A549 (cell line): ENCODE data around the gene TRERF1. TPM values are rescaled to one million over a fixed set of nuclear protein-coding genes. Genes with fewer than 3 reads are reported as not detected.

Source experiments
- ATAC-seq, 2 experiments: fragments of 200-7000 bp in 1 of 2; fragments of >200 bp in 1 of 2; cut with Nextera tagmentation in 1 of 2; cut with Tn5 transposase in 1 of 2; 3 replicates each; pipeline versions ENCODE4 v1.8.0 to v1.9.1; 2018 to 2020; ENCODE audit warnings: mild to moderate bottlenecking in 1 of 2, moderate library complexity in 1 of 2
- CTCF ChIA-PET: fragments of 300-600 bp; sonication (Branson Sonifier 250); formaldehyde crosslinking; extraction: SDS; loops from one replicate; lab custom pipeline; 2021; ENCODE audit warnings: antibody characterized with exemption, inconsistent platforms; lab: Yijun Ruan, JAX
- POLR2A ChIA-PET: fragments of 350-600 bp; formaldehyde crosslinking; extraction: SDS; loops from one replicate; lab custom pipeline; 2021; ENCODE audit warnings: antibody characterized with exemption, inconsistent platforms; lab: Yijun Ruan, JAX
- DNase-seq, 2 experiments: peaks; one replicate each; pipeline versions ENCODE4 v3.0.0 to v3.0.0-alpha.2; 2011 to 2016; ENCODE audit warnings: low read depth in 1 of 2, low spot score in 1 of 2
- FAIRE-seq: peaks from 2 replicates; lab custom pipeline; 2011; peaks lifted over from hg19 to GRCh38; lab: Jason Lieb, UNC
- H3K27ac ChIP-seq, 2 experiments: fragments of >200 bp; sonication (Bioruptor Twin); formaldehyde crosslinking; 3 replicates each; pipeline ENCODE4 v1.5.1; 2016 to 2017
- H3K4me1 ChIP-seq: fragments of >200 bp; sonication (Bioruptor Twin); formaldehyde crosslinking; 3 replicates; pipeline ENCODE4 v1.6.1; 2016
- H3K4me2 ChIP-seq: fragments of >200 bp; sonication (Bioruptor Twin); formaldehyde crosslinking; 3 replicates; pipeline ENCODE4 v1.6.1; 2016
- H3K4me3 ChIP-seq: fragments of >200 bp; sonication (Bioruptor Twin); formaldehyde crosslinking; 3 replicates; pipeline ENCODE4 v1.5.1; 2016
- H3K9me3 ChIP-seq: fragments of >200 bp; sonication (Bioruptor Twin); formaldehyde crosslinking; 3 replicates; pipeline ENCODE4 v1.6.1; 2016
- BCL3 ChIP-seq: fragments of >200 bp; sonication (Bioruptor Twin); formaldehyde crosslinking; IDR thresholded peaks from 3 replicates; pipeline ENCODE4 v1.6.1; 2016
- BHLHE40 ChIP-seq: IDR thresholded peaks from 2 replicates; pipeline ENCODE4 v1.6.1; 2012; ENCODE audit warnings: low read depth, low read length, inconsistent platforms
- CBX8 ChIP-seq: fragments of 200-600 bp; sonication (generic); IDR thresholded peaks from 2 replicates; pipeline ENCODE4 v1.6.1; 2016
- CEBPB ChIP-seq, 2 experiments: fragments of >200 bp in 1 of 2; sonication (Bioruptor Twin) in 1 of 2; formaldehyde crosslinking in 1 of 2; IDR thresholded peaks; 2 replicates each; pipeline ENCODE4 v1.6.1; 2012 to 2016
- EHF ChIP-seq: fragments of 250-450 bp; sonication (Bioruptor Pico); IDR thresholded peaks from 2 replicates; pipeline ENCODE4 v1.5.0; 2020; ENCODE audit warnings: mild to moderate bottlenecking
- HES2 ChIP-seq: fragments of >200 bp; sonication (Bioruptor Twin); formaldehyde crosslinking; IDR thresholded peaks from 2 replicates; pipeline ENCODE4 v1.6.1; 2016
- NFE2L2 ChIP-seq: fragments of 150-350 bp; conservative IDR thresholded peaks from 2 replicates; pipeline ENCODE4 v1.6.1; 2014; ENCODE audit warnings: low read length
- RAD21 ChIP-seq, 2 experiments: fragments of >200 bp in 1 of 2; sonication (Bioruptor Twin) in 1 of 2; formaldehyde crosslinking in 1 of 2; IDR thresholded peaks in 1 of 2; conservative IDR thresholded peaks in 1 of 2; 2 replicates in 1 of 2; 3 replicates in 1 of 2; pipeline ENCODE4 v1.6.1; 2012 to 2018; ENCODE audit warnings: inconsistent platforms in 1 of 2
- RNF2 ChIP-seq: fragments of 200-600 bp; sonication (generic); IDR thresholded peaks from 2 replicates; pipeline ENCODE4 v1.6.1; 2016; ENCODE audit warnings: low read depth, mild to moderate bottlenecking, antibody characterized with exemption, moderate library complexity, borderline replicate concordance
- SMC3 ChIP-seq: fragments of >200 bp; sonication (Bioruptor Twin); formaldehyde crosslinking; IDR thresholded peaks from 3 replicates; pipeline ENCODE4 v1.6.1; 2018; ENCODE audit warnings: inconsistent platforms
- WGBS: methylation state at CpG from one replicate; pipeline ENCODE4 v1.1.6; 2017; ENCODE audit errors: missing lambda C conversion rate; 5-methylcytosine and 5-hydroxymethylcytosine counted together
- polyA plus RNA-seq, 4 experiments: library from polyadenylated mRNA; depleted of rRNA in 3 of 4; stranded (reverse); fragments of >200 nt; fragmentation: RNase III in 1 of 4; extraction: RNeasy Plus Mini Kit Qiagen cat#74134 plus additional on column Dnase treatment in 1 of 4; gene quantifications; 2 replicates in 3 of 4; 3 replicates in 1 of 4; pipeline ENCODE4 v1.2.3, GENCODE V29; 2011 to 2017
- TF ChIP-seq, protein P1 (sequence below): fragments of >200 bp; sonication (Bioruptor Twin); formaldehyde crosslinking; IDR thresholded peaks from 3 replicates; pipeline ENCODE4 v1.5.1; 2016

The TRERF1 gene
- polyA plus RNA-seq, 2 of the 4 experiments (the other 2 are of a cell fraction), result 2.4 to 3.5 TPM

DNA sequence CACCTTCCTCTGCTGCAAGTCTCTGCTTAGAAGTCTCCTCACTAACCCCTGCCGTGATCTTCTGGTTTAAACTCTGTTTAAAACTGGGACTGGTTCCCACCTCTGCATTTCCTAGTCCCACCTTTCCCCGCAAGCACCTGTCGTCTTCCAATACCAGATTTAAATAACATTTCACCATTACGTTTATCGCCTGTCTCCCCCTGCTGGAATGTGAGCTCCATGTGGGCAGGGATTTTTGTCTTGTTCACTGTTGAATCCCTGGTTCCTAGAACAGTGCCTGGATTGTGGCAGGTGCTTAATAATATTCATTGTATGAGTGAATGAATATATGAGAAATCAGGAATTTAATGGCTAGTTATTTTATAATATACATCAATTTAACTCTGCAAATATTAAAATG, 275.9 kb downstream of the TRERF1 start:
- H3K9me3 ChIP-seq, result no peaks in the 10 kb centered on the region
- no peak overlapping the region for H3K4me3 ChIP-seq
- H3K4me1 ChIP-seq, result peaks cover 5% of the 10 kb centered on the region; the same call in 1 of the 3 replicates
- ATAC-seq (0 out of 6 replicates have a peak, but pooled peaks of 1 of the 2 experiments have one; percentile 27), DNase-seq (peak in 1 of 2 experiments; percentile 29)
- WGBS, result 76% methylated on average over 5 of the region's 5 CpGs
- no peak overlapping the region for H3K27ac ChIP-seq
- ChIA-PET POLR2A (no interaction called here), CTCF (interaction anchor here (0.5 kb wide), 1 partner anchor 46 kb away, joined by 3 read pairs; no protein-coding TSS in a partner anchor)
- TF ChIP-seq BHLHE40 (no peak), EHF (CRISPR knock-in tag) (no peak), RAD21 (conservative IDR thresholded peaks at IDR 0.05 in 1 of 2, IDR thresholded peaks at IDR 0.05 in 1 of 2) (peak in 1 of 2 experiments; percentile 37; a peak in 2 of 5 replicates), RNF2 (no peak), BCL3 (no peak), HES2 (no peak), NFE2L2 (no peak), CBX8 (no peak), SMC3 (0 out of 3 replicates have a peak, but pooled peaks have one; percentile 15), CEBPB (IDR thresholded peaks at IDR 0.05) (no peak)
- TF ChIP-seq, protein P1, sequence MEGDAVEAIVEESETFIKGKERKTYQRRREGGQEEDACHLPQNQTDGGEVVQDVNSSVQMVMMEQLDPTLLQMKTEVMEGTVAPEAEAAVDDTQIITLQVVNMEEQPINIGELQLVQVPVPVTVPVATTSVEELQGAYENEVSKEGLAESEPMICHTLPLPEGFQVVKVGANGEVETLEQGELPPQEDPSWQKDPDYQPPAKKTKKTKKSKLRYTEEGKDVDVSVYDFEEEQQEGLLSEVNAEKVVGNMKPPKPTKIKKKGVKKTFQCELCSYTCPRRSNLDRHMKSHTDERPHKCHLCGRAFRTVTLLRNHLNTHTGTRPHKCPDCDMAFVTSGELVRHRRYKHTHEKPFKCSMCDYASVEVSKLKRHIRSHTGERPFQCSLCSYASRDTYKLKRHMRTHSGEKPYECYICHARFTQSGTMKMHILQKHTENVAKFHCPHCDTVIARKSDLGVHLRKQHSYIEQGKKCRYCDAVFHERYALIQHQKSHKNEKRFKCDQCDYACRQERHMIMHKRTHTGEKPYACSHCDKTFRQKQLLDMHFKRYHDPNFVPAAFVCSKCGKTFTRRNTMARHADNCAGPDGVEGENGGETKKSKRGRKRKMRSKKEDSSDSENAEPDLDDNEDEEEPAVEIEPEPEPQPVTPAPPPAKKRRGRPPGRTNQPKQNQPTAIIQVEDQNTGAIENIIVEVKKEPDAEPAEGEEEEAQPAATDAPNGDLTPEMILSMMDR, result 0 out of 3 replicates have a peak, but pooled peaks have one; percentile 12
- TF ChIP-seq, all 56 proteins: peak for 3
- FAIRE-seq, result no peak
- H3K4me2 ChIP-seq, result no peak overlapping the region

Other genes with a start within 250 kb of the TRERF1 start
- 41.7 and 60.7 TPM in 2 replicates for gene MRPS10, start 234.1 kb downstream of the TRERF1 start, polyA plus RNA-seq (2011; rRNA removed)
- gene MRPS10, start 234.1 kb downstream of the TRERF1 start, polyA plus RNA-seq (2017; fragmentation: RNase III; extraction: RNeasy Plus Mini Kit Qiagen cat#74134 plus additional on column Dnase treatment), result 31.4 to 33.9 TPM (median 31.5 TPM) in 3 replicates
- gene UBR2, start 112.1 kb upstream of the TRERF1 start, polyA plus RNA-seq (2011; rRNA removed), result 12.9 and 15.2 TPM in 2 replicates
- gene UBR2, start 112.1 kb upstream of the TRERF1 start, polyA plus RNA-seq (2017; fragmentation: RNase III; extraction: RNeasy Plus Mini Kit Qiagen cat#74134 plus additional on column Dnase treatment), result 5.1 to 5.5 TPM (median 5.2 TPM) in 3 replicates